Activated CD8-positive, alpha-beta T cell treated with anti-CD3 and anti-CD28 coated beads, Interleukin-2, amount 10 ng/mL, durations not matched to agents 7 days and 5 days (primary cell): ENCODE measurements around the gene MBNL2. TPM values are rescaled to one million over a fixed set of nuclear protein-coding genes. Genes with fewer than 3 reads are reported as not detected.
A peak's percentile ranks its signal among the peaks of the same experiment; 100 is the strongest.

Experiments
- ATAC-seq: fragments of 150-1000 bp; cut with Tn5 transposase; one replicate; pipeline ENCODE4 v1.10.0; 2021; ENCODE audit warnings: moderate library complexity
- CTCF ChIA-PET: fragments of 350-600 bp; sonication (Branson Sonifier 250); formaldehyde crosslinking; loops from one replicate; lab custom pipeline; 2021; ENCODE audit warnings: antibody characterized with exemption; lab: Charles Lee
- POLR2A ChIA-PET: fragments of 350-600 bp; sonication (Branson Sonifier 250); formaldehyde crosslinking; loops from one replicate; lab custom pipeline; 2021; ENCODE audit warnings: antibody characterized with exemption; lab: Charles Lee
- DNase-seq: peaks from one replicate; pipeline ENCODE4 v3.0.0-alpha.2; 2020
- H3K27ac Mint-ChIP-seq: one replicate; pipeline ENCODE4 v1.8.0; 2021; ENCODE audit warnings: mild to moderate bottlenecking, mixed read lengths
- H3K27me3 Mint-ChIP-seq: one replicate; pipeline ENCODE4 v1.8.0; 2021; ENCODE audit warnings: low read depth, mixed read lengths
- H3K36me3 Mint-ChIP-seq: one replicate; pipeline ENCODE4 v1.8.0; 2021; ENCODE audit warnings: low read depth, mixed read lengths
- H3K4me1 Mint-ChIP-seq: one replicate; pipeline ENCODE4 v1.8.0; 2021; ENCODE audit warnings: low read depth, mixed read lengths
- H3K4me3 Mint-ChIP-seq: one replicate; pipeline ENCODE4 v1.8.0; 2021; ENCODE audit warnings: mild to moderate bottlenecking, mixed read lengths
- H3K9me3 Mint-ChIP-seq: one replicate; pipeline ENCODE4 v1.8.0; 2022; ENCODE audit warnings: mixed read lengths; ENCODE audit not compliant: insufficient read depth
- total RNA-seq, 2 experiments: library from RNA; stranded (reverse); gene quantifications; one replicate each; pipeline ENCODE4 v1.2.3, GENCODE V29; 2021

The MBNL2 gene
- total RNA-seq, 2 experiments from 2014 or later = 11.6 to 12.3 TPM

DNA sequence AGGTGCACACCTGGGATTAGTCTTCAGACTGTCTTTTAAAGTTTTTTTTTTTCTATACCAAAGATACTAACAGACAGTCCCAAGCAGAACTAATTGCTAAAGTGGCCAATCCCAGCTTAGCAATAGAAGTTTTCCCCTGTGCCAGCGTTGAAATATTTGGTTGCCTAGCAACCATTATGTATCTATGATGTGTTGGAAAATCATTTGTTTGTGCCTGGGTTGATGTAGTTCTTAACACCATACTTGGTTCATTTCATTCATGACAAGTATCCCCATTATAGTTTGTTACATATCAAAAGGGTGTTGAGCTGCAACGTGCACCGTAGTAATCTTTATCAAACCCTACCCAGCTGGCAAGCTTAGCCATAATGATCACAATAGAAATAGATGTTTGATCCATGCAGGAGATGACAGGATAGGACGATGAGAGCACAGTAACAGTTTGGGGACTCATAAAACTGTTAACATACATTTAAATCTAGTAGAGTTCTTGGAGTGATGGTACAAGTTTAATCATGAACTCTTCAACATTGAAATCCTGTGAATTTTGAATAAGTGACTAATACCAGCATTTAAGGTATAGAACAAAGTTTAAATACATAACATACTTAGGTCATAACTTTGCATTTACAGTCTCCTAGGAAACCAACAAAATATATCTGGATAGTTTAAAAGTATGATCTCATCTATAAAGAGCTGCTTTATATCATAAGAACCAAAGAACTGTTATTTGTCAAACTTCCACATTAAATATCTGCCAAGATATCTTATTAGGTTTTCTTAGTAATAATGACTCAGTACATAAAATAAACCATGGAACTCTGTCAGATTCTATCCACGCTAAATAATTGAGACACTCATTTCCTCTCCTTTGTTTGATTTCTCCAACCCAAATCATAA lies 73.4 kb downstream of the MBNL2 start:
- POLR2A ChIA-PET = no interaction called here
- peaks cover 4% of the 10 kb centered on the region for H3K4me1 Mint-ChIP-seq
- no peak for DNase-seq
- peak; percentile 36 for ATAC-seq
- H3K36me3 Mint-ChIP-seq = no peaks in the 10 kb centered on the region
- no peaks in the 10 kb centered on the region for H3K27me3 Mint-ChIP-seq
- H3K27ac Mint-ChIP-seq = no peak overlapping the region
- H3K9me3 Mint-ChIP-seq = no peaks in the 10 kb centered on the region
- CTCF ChIA-PET = no interaction called here
- H3K4me3 Mint-ChIP-seq = no peak overlapping the region

DNA sequence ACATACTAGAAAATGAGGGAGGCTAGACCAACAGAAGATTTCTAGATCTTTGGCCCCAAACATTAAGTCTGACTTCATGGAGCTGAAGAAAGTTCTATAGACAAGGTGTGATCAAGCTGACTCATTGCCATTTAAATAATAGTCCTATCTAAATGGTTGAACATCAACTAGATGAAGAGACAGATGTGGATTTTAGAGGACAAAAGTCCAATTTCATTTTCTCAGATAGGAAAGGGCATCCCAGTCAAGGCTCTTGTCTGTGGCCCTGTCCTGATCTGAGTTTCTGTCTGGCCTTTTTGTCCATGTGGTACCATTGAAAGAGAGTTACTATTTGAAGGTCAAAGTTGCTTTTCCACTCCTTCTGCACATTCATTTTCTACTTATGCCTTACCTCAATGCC lies 74.6 kb downstream of the MBNL2 start:
- Mint-ChIP-seq H3K27ac (no peak overlapping the region), H3K4me3 (no peak overlapping the region), H3K36me3 (no peaks in the 10 kb centered on the region), H3K9me3 (no peaks in the 10 kb centered on the region), H3K27me3 (no peaks in the 10 kb centered on the region), H3K4me1 (no peaks in the 10 kb centered on the region)
- ChIA-PET POLR2A (no interaction called here), CTCF (interaction anchor here (0.9 kb wide), 1 partner anchor 186 kb away, joined by 3 read pairs; no protein-coding TSS in a partner anchor)
- ATAC-seq = no peak
- DNase-seq = no peak

DNA sequence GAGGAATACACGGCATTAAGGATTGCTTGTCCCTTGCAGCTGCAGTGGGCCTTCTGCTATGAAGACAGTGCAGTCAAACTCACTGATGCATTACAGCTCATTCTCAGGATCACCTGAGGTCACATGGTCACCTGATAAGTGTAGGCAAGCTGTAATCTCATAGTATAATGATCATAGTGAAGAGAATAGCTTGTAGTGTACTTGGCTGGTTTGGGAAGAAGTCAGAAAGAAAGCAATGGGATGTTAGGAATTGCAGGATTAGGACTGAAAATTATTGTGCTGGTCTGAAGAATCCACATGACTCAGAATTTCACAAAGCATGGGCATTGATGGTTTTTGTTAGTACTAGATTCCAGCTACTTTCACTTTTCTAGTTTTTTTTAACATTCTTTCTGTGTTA lies 76.7 kb downstream of the MBNL2 start:
- CTCF ChIA-PET = no interaction called here
- no peaks in the 10 kb centered on the region for H3K9me3 Mint-ChIP-seq
- no peak overlapping the region for H3K27ac Mint-ChIP-seq
- H3K4me3 Mint-ChIP-seq = no peak overlapping the region
- no peaks in the 10 kb centered on the region for H3K4me1 Mint-ChIP-seq
- H3K27me3 Mint-ChIP-seq = no peaks in the 10 kb centered on the region
- POLR2A ChIA-PET = no interaction called here
- DNase-seq (no peak), ATAC-seq (no peak)
- no peaks in the 10 kb centered on the region for H3K36me3 Mint-ChIP-seq

DNA sequence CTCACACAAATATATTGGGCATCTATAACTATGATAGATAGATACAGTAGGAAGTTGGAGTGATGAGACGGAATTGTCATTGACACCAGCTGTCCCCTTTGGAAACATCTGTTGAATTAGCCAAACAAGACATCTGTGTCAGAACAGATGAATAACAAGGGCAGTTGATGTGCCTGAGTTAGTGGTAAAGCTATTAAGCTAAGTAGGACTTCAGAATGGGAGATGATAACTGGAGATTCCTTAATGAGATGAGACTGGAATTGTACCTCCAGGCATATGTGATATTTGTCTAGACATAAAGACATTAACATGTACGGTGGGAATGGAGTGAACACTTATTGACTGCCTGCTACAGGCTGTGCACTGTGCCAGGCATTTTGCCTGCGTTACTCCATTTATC lies 78.7 kb downstream of the MBNL2 start:
- no peaks in the 10 kb centered on the region for H3K27me3 Mint-ChIP-seq
- CTCF ChIA-PET = interaction anchor here (1.4 kb wide), 1 partner anchor 191 kb away, joined by 3 read pairs; no protein-coding TSS in a partner anchor

DNA sequence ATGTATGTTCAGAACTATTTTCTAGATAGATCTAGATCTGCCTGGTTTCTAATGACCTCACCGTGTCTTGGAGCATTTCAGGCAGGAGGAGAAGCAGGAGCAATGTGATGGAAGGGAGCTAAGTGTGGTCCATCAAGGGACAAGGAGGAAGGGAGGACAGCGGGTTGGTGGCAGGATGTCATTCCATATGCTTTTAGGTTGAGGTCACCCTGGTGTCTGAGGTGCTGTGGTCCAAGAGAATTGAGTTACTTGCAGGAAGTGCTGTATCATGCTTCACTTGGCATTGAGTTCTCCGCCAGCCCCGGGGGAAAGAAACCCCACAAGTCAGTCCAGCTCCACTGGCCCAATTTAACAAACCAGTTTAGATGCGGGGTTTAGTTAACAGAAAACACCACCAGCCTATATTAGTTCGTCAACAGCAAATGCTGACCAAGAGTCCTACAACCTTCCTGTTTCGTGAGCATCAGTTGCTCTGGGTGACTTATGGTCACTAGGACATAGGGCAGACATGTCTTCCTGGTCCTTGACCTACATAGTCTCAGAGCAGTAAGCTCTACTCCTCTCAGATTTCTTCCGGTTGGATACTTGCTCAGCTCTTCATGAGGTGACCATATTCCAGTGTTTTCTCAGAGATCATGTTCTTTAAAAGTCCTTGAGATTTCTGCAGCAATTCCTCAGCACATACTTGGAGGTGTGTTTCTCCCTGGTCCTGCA lies 79.4 kb downstream of the MBNL2 start:
- no peak for ATAC-seq
- CTCF ChIA-PET = interaction anchor here (1.4 kb wide), 1 partner anchor 192 kb away, joined by 3 read pairs; no protein-coding TSS in a partner anchor

More for the DNA sequence above, 78.7 kb downstream of the MBNL2 start:
- H3K9me3 Mint-ChIP-seq = no peaks in the 10 kb centered on the region
- no peak overlapping the region for H3K4me3 Mint-ChIP-seq
- DNase-seq = no peak
- ATAC-seq = no peak
- no peaks in the 10 kb centered on the region for H3K36me3 Mint-ChIP-seq
- H3K27ac Mint-ChIP-seq = no peak overlapping the region
- H3K4me1 Mint-ChIP-seq = no peaks in the 10 kb centered on the region
- POLR2A ChIA-PET = no interaction called here

DNA sequence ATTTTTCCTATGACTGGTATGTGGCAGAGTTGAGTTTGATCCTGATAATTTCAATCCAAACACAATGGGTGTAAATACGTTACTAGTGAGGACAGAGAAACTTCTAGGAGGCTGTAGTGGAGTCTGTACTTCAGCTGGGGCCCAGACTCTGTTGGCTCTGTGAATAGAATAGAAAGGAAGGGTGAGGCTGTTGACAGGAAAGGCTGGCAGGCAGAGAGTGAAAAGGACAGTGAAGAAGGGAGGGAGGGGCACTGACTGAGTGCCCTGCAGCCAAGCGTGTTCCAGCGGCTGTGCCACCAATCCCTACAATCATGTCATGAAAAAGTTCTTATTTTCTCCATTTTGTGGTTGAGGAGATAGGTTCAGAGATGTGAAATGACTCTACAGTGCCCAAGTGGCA lies 80.5 kb downstream of the MBNL2 start:
- ChIA-PET CTCF (no interaction called here), POLR2A (no interaction called here)
- H3K27me3 Mint-ChIP-seq = no peaks in the 10 kb centered on the region
- H3K27ac Mint-ChIP-seq = no peak overlapping the region
- no peak for DNase-seq
- no peak for ATAC-seq
- no peaks in the 10 kb centered on the region for H3K36me3 Mint-ChIP-seq
- H3K4me3 Mint-ChIP-seq = no peak overlapping the region
- H3K9me3 Mint-ChIP-seq = no peaks in the 10 kb centered on the region
- H3K4me1 Mint-ChIP-seq = no peaks in the 10 kb centered on the region

More for the DNA sequence above, 79.4 kb downstream of the MBNL2 start:
- DNase-seq = no peak
- Mint-ChIP-seq H3K27ac (no peak overlapping the region), H3K4me3 (no peak overlapping the region), H3K4me1 (no peaks in the 10 kb centered on the region), H3K27me3 (no peaks in the 10 kb centered on the region), H3K36me3 (no peaks in the 10 kb centered on the region), H3K9me3 (no peaks in the 10 kb centered on the region)
- POLR2A ChIA-PET = no interaction called here

DNA sequence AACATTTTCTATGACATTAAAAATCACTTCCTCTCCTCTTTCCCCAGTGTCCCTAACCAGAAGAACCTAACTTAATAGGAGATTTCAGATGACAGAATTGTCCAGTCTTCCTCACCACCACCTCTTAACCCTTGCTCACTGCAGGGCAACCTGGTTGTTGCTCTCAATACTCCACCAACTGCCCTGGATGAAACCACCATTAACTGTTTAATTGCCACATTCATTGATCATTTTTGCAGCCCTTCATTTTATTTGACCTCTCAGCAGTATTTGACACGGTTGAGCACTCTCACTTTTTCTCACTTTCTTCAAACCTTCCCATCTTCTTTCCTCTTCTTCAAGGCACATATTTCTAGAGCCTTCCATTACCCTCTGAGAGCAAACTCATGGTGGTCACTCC lies 84.0 kb downstream of the MBNL2 start:
- H3K27ac Mint-ChIP-seq = no peak overlapping the region
- H3K4me3 Mint-ChIP-seq = no peak overlapping the region
- no peaks in the 10 kb centered on the region for H3K36me3 Mint-ChIP-seq
- ATAC-seq (no peak), DNase-seq (no peak)
- no peaks in the 10 kb centered on the region for H3K9me3 Mint-ChIP-seq
- CTCF ChIA-PET = no interaction called here
- H3K4me1 Mint-ChIP-seq = no peaks in the 10 kb centered on the region
- no peaks in the 10 kb centered on the region for H3K27me3 Mint-ChIP-seq
- POLR2A ChIA-PET = no interaction called here

DNA sequence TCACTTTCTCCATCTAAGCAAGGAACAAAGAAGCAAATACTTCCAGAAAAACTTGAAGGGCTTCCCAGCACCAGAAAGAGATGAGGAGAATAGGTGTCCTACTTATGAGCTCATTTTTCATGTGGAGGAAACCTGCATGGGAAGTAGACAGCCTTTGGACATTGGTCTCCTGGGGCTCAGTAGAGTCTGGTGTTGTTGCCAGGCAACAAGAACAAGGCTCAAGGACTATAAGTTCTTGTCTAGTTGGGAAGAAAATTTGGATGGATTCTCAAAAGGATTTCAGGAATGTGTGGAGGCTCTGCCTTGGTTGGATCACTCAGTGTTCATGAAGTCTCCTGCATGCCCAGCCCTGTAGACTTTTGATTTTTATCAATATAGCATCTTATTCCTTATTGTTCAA lies 84.5 kb downstream of the MBNL2 start:
- no peaks in the 10 kb centered on the region for H3K4me1 Mint-ChIP-seq
- CTCF ChIA-PET = no interaction called here
- POLR2A ChIA-PET = no interaction called here
- no peak overlapping the region for H3K27ac Mint-ChIP-seq
- no peaks in the 10 kb centered on the region for H3K9me3 Mint-ChIP-seq
- H3K36me3 Mint-ChIP-seq = no peaks in the 10 kb centered on the region
- H3K27me3 Mint-ChIP-seq = no peaks in the 10 kb centered on the region
- no peak for ATAC-seq
- H3K4me3 Mint-ChIP-seq = no peak overlapping the region
- DNase-seq = no peak

DNA sequence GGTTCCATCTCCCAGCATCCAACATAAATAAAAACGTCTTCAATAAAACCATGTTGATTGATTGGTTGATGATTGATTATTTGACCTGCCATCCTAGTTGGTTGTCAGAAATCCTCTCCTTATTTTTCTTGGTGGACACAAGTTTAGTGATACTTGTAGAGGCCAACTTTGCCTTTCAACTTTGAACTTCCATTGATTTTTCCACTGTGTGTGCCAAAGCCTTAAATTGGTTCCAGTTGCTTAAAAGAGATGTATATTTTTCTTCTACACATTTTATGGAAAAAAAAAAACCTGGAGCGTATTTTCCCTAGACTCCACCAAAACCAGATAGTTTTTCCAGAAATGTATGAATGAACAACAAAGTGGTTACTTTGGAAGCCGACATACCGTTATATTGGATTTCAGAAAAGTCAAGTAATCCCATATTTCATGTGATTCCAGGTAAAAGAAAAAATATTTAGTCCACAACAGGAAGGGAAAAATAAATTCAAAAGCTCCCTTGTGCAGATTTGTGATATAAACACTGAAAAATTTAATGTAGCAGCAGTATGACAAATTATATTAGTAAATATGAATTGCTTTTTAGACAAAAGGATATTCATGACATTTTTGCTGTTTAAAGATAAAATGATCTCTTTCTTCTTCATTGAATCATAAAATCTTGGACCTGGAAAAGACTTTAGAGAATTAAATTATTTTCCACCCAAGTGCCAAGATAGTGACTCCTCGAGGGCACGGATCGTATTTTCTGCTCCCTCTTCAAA lies 85.2 kb downstream of the MBNL2 start:
- Mint-ChIP-seq H3K4me3 (no peak overlapping the region), H3K27me3 (no peaks in the 10 kb centered on the region), H3K36me3 (no peaks in the 10 kb centered on the region), H3K9me3 (no peaks in the 10 kb centered on the region), H3K4me1 (no peaks in the 10 kb centered on the region), H3K27ac (no peak overlapping the region)
- POLR2A ChIA-PET = no interaction called here
- DNase-seq (no peak), ATAC-seq (no peak)
- CTCF ChIA-PET = no interaction called here

DNA sequence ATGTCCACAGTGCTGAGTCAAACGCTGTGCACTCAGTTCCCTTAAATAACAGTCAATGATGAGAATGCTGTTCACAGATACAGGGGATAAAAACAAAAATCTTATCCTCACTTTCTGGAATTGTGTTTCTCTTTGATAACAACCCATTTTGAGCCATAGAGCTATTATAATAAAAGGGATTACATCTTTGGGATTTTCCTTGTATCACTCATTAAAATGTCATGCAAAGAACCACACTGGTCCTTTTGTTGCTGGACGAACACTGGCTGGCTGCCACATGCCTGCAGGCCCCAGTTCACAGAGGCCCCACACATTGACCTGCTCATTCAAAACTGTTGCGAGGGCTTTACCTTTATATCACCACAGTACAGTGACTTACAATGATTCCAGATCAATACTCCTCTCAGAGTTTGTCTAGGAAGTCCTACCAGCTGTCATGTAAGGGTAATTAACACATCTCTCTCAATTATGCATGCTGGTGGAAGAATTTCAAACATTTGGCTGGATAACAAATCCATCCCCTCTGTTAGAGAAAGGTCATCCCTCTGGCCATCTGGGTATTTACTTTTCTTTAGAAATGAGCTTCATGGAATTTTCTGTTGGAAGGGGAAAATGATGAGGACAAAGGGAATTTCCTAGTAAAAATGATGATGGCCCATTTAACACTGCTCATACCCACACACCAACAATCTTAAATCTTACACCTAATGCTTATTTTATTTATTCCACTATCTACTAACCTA lies 85.9 kb downstream of the MBNL2 start:
- Mint-ChIP-seq H3K9me3 (no peaks in the 10 kb centered on the region), H3K4me1 (no peaks in the 10 kb centered on the region), H3K36me3 (no peaks in the 10 kb centered on the region), H3K27me3 (no peaks in the 10 kb centered on the region), H3K27ac (no peak overlapping the region), H3K4me3 (no peak overlapping the region)
- ChIA-PET POLR2A (no interaction called here), CTCF (no interaction called here)
- ATAC-seq (no peak), DNase-seq (no peak)

DNA sequence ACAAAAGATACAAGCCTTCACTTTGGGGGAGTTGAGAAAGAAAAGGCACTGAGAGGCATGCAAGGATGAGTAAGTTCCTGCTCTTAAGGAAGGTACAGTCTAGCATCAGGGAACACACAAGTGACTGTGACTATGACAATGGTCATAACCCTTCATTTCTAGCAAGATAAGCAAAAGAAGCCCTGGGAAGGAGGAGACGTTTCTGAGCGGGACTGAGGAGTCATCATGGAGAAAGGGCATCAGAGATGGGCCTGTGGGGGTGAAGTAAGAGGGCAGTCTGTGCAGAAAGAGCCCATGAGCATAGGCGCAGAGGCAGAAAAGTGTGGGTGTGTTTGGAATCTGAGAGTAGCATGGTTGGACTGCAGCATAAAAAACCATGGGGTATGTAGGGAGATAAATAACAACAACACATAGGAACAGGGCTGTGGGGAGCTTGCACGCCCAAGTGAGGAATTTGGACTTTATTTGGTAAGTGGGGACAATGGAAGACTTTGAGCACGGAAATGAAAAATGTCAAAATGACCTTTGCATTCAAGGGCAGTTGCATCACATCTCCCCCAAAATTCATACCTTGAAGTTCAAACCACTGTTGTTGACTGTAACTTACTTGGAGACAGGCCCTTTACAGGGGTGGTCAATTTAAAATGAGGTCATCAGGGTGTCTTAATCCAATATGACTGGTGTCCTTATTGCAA lies 86.7 kb downstream of the MBNL2 start:
- Mint-ChIP-seq H3K4me1 (no peaks in the 10 kb centered on the region), H3K27ac (no peak overlapping the region), H3K27me3 (no peaks in the 10 kb centered on the region)

More for the DNA sequence above, 86.7 kb downstream of the MBNL2 start:
- POLR2A ChIA-PET = no interaction called here
- H3K9me3 Mint-ChIP-seq = no peaks in the 10 kb centered on the region
- H3K4me3 Mint-ChIP-seq = no peak overlapping the region
- CTCF ChIA-PET = no interaction called here
- H3K36me3 Mint-ChIP-seq = no peaks in the 10 kb centered on the region
- ATAC-seq = no peak
- no peak for DNase-seq
